ENCODE data around the gene GDF15.

GDF15 gene

DNA sequence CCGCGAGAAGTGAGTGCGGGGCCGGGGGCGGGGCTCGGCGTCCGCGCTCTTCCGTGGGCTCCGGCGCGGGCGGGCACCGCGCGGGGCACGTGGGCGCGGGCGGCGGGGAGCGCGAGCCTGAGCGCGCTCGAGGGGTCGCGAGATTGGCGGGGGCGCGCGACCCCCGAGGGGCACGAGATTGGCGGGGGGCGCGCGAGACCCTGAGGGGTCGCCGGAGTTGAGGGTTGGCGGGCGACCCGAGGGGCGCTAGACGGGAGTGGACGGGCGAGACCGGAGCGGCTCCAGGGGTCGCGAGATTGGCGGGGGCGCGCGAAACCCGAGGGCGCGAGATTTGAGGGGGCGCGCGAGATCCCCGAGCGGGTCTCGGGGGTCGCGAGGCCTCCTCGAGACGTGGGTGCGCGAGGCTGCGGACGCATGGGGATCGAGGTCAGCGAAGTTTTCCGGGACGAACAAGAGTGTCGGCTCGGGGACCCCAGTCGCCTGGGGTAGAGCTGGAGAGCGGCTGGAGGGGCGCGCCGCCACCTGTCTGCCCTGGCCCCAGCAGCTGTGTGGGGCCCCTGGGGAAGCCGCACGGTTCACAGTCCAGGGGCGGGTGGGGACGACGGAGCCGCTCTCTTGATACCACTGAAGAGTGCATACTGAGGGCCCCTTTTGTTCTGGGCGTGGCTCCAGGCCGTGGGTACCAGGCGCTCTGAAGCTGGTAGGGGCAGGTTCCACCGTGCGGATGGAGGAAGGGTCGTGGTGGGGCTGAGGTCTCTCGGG is 33.9 kb downstream of the GDF15 start:
- DNase-seq = peak; percentile 43

DNA sequence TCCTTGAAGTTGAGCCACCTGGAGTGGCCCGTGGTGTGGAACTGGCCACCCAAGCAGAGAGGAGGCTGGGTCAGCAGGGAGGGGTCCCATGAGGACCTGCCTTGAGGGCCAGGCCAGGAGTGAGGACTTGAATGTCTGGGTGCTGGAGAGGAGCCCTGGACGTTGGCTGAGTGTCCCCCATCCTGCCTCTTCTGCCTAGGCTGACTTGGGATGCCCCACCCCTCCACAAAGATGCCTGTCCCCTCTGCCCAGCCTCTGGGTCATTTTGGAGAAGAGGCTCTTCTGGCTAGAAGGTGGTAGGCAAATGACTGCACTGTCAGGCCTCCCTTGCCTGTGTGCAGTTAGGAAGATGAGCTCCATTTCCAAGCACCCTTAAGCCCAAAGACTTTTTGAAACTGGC is 35.0 kb downstream of the GDF15 start:
- DNase-seq = no peak

DNA sequence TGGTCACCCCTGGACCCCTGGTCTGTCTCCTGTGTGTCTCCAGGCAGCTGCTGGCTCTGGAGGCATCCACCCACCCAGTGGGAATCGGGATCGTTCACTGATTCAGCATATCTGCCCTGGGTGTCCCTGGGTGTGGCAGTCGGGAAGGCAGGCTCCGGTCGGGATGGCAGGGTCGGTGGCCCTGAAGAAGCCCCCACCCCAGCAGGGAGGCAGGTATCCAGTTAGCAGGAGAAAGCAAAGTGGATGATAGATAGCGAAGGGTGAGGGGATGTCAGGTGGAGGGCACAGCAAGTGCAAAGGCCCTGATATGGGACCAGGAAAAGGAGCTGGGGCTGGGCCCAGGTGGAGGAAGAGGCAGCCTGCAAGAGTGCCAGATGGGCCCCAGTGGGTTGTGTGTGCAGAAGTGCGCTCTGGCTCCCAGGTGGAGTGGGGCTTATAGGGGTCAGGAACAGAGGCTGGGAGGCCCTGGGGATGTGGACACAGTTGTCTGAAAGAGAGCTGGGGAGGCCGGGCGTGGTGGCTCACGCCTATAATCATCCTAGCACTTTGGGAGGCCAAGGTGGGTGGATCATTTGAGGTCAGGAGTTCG is 35.5 kb downstream of the GDF15 start:
- no peak for DNase-seq

DNA sequence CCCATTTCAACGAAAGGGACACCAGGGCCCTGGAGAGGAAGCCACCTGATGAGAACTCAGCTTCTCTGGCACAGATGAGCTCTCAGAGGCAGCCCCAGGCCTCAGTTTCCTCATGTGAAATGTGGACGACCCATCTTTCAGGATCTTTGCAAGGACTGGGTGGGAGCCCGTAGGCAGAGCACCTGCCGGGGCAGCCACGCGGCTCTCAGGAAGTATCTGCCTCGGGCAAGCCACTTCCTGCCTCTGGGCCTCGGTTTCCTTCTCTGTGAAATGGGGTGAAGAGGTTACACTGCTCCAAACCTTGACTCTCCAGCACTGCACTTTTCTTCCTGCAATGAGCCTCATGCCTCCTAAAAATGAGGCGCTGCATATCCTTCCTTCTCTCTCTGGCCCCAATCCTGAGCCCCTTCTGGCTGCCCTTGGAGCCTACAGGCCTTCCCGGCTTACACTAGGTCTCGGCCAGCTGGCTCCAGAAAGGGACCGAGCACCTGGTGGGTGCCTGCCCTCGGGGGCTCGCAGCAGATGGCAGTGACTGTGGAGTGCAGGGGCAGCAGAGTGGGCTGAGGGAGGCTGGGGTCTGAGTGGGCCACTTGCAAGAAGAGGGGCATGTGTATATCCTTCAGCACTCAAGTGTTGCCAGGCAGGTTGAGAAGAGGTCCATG is 36.7 kb downstream of the GDF15 start:
- no peak for DNase-seq

DNA sequence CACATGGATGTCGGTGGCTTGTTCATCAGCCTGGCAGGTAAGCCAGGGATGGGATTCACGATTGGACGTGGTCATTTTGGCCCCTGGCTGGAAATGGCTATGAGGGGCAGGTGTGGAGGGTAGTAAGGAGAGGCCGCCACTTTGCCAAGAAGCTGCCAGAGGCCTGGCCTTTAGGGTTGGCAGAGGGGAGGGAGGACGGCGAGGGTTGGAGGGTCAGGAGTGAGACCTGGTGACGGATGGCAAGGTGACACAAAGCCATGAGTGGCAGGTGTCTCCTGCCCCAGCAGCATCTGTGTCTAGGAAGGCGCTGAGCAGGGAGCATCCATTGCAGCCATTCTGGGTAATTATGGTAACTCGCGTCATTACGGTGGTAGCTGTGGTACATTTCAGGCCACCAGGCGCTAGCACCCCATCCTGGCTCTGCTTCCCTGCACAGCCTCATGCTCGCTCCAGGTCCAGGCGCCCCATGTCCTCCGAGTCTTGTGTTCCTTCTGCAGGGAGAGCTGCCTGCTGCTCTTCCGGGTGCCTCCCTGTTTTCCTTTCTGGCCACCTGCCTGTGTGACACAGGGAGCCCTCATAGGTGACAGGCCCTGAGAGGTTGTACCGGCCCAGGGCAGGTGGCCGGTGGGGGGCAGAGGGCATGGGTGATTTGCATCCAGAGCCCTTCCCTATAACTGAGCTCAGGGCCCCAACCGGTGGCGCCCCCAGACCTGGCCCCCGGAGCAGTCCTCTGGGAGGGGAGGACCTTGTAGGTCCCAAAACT is 37.5 kb downstream of the GDF15 start:
- DNase-seq = no peak

GRCh38 chr19:18424122-18424889 is 38.3 kb downstream of the GDF15 start:
- no peak for DNase-seq

GRCh38 chr19:18424890-18425514 is 39.0 kb downstream of the GDF15 start:
- DNase-seq = no peak

DNA sequence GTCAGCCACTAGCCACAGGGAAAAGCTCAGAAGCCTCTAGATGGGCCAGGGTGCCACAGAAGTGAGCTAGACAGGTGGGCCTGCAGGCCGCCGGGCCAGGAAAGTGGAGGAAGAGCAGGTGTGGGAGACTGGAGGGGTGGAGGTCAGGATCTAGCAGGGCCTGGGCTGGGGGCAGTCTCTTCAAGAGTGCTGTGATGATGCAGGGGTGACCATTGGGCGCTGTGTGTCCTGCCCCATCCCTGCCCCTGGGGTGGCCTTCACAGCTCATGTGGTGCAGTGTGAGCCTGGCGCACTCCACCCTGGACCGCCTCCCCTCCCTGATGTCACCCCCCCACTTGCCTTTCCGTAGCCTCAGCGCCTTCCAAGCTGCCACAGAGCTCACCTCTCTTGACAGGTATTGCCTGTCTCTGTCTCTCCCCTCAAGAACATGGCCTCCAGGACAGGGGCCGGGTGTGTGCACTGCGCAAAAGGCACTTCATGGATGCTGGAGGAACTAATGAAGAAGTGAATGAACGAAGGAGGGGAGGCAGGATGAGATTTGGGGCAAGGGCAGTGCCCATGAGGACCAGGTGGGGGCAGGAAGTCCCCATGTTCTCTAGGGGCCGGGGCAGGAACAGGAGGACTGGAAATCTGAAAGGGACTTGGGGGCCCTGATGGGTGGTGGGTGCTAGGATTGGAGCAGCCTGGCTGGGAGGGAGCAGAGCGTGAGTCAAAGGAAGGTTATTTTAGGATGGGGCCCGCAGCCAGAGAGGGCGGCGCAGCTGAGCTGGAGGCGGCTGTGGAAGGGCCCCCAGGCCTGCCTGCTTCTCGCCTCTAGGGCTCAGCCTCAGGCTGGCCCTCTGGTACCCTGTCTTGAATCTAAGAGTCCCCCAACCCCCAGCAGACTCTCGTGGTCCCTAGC is 39.8 kb downstream of the GDF15 start:
- DNase-seq = no peak

GRCh38 chr19:18426416-18426767 is 40.4 kb downstream of the GDF15 start:
- no peak for DNase-seq

GRCh38 chr19:18427080-18427742 is 41.3 kb downstream of the GDF15 start:
- no peak for DNase-seq

- no peak for DNase-seq
These were observed 41.8 kb downstream of the GDF15 start for GRCh38 chr19:18427743-18428113.

- no peak for DNase-seq
These were observed 42.3 kb downstream of the GDF15 start for GRCh38 chr19:18428173-18428786.

DNA sequence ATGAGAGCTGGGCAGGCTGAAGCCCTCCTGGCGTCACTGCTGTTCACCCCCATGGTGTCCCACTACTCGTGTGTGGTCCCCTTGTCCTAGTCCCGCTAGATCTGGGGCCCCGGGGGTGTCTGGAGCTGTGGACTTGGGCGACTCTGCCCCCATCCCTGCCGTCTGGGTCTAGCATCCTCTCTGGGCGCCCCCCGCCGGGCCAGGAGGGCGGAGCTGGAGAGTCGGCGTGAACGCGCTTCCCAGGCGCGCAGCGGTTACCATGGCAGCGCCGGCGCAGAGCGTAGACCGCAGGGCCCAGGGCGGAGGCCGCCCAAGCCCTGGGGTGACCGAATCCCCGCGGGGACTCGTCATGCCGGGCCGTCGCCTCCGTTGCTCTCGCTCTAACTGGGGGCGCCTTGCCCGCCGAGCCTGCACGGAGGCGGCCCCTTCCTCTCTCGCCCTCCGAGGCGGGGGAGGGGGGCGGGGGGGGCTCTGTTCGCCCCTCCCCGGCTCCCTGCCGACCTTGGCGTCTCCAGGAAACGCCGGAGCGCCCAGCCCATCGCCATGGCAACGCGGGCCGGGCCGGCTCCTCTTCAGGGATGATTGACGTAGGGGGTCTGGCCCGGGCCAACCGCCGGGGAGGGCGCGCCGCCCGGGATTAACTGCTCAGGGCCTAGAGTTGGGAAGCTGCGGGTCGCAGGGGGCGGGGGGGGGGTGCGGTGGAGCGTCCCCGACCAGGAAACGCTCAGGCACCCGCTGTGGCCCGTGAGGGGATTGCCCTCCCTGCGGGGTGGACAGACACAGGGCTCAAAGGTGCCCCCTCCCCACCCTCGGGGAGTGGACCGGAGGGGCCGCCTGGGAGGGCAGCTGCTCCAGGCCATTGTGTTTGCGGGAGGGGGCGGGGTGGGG is 43.1 kb downstream of the GDF15 start:
- DNase-seq = peak; percentile 93

GRCh38 chr19:18429717-18430416 is 43.9 kb downstream of the GDF15 start:
- no peak for DNase-seq

GRCh38 chr19:18430417-18431144 is 44.6 kb downstream of the GDF15 start:
- DNase-seq = no peak

GRCh38 chr19:18431351-18432197 is 45.6 kb downstream of the GDF15 start:
- DNase-seq = no peak
